HUES6 (cell line): ENCODE results near the gene LRATD1.

ENCODE experiments used
- H3K27ac ChIP-seq: 2 replicates; pipeline ENCODE4 v1.7.0; 2013; ENCODE audit warnings: low read depth, mild to moderate bottlenecking, low read length, inconsistent platforms
- H3K27me3 ChIP-seq: 2 replicates; pipeline ENCODE4 v1.6.1; 2013; ENCODE audit warnings: low read length; ENCODE audit not compliant: control insufficient read depth, insufficient read depth
- H3K36me3 ChIP-seq: 2 replicates; pipeline ENCODE4 v1.6.1; 2013; ENCODE audit warnings: low read length; ENCODE audit not compliant: control insufficient read depth, insufficient read depth
- H3K4me1 ChIP-seq: 2 replicates; pipeline ENCODE4 v1.6.1; 2013; ENCODE audit warnings: low read length; ENCODE audit not compliant: control insufficient read depth, insufficient read depth
- H3K4me3 ChIP-seq: 2 replicates; pipeline ENCODE4 v1.5.1; 2013; ENCODE audit warnings: low read depth, low read length
- H3K9ac ChIP-seq: one replicate; pipeline ENCODE4 v1.6.1; 2013; ENCODE audit warnings: mild to moderate bottlenecking, low read length
- H3K9me3 ChIP-seq: 2 replicates; pipeline ENCODE4 v1.6.1; 2013; ENCODE audit warnings: low read depth, low read length; ENCODE audit not compliant: control insufficient read depth, insufficient read depth

The LRATD1 gene

GRCh38 chr2:14661163-14661562 lies 28.6 kb downstream of the LRATD1 start:
- no peaks in the 10 kb centered on the region for H3K27me3 ChIP-seq
- H3K27ac ChIP-seq, result no peak overlapping the region
- H3K4me3 ChIP-seq, result no peak overlapping the region

GRCh38 chr2:14673351-14673875 lies 40.9 kb downstream of the LRATD1 start:
- H3K27me3 ChIP-seq, result no peaks in the 10 kb centered on the region
- H3K27ac ChIP-seq, result no peak overlapping the region
- no peak overlapping the region for H3K4me3 ChIP-seq
- no peaks in the 10 kb centered on the region for H3K4me1 ChIP-seq
- H3K9me3 ChIP-seq, result no peaks in the 10 kb centered on the region
- H3K9ac ChIP-seq, result no peak overlapping the region
- H3K36me3 ChIP-seq, result no peaks in the 10 kb centered on the region

More at GRCh38 chr2:14661163-14661562, 28.6 kb downstream of the LRATD1 start:
- Histone ChIP-seq H3K9me3 (no peaks in the 10 kb centered on the region), H3K9ac (no peak overlapping the region), H3K36me3 (no peaks in the 10 kb centered on the region), H3K4me1 (no peaks in the 10 kb centered on the region)

GRCh38 chr2:14675489-14675888 lies 43.0 kb downstream of the LRATD1 start:
- Histone ChIP-seq H3K36me3 (no peaks in the 10 kb centered on the region), H3K27ac (no peak overlapping the region), H3K27me3 (no peaks in the 10 kb centered on the region), H3K9ac (no peak overlapping the region), H3K4me3 (no peak overlapping the region), H3K9me3 (no peaks in the 10 kb centered on the region), H3K4me1 (no peaks in the 10 kb centered on the region)

GRCh38 chr2:14676371-14676770 lies 43.9 kb downstream of the LRATD1 start:
- no peak overlapping the region for H3K9ac ChIP-seq
- H3K9me3 ChIP-seq, result no peaks in the 10 kb centered on the region
- H3K27me3 ChIP-seq, result no peaks in the 10 kb centered on the region
- H3K4me3 ChIP-seq, result no peak overlapping the region
- no peaks in the 10 kb centered on the region for H3K36me3 ChIP-seq
- H3K4me1 ChIP-seq, result no peaks in the 10 kb centered on the region
- no peak overlapping the region for H3K27ac ChIP-seq

GRCh38 chr2:14677039-14677438 lies 44.5 kb downstream of the LRATD1 start:
- Histone ChIP-seq H3K27ac (no peak overlapping the region), H3K27me3 (no peaks in the 10 kb centered on the region), H3K4me3 (no peak overlapping the region), H3K36me3 (no peaks in the 10 kb centered on the region), H3K9me3 (no peaks in the 10 kb centered on the region), H3K4me1 (no peaks in the 10 kb centered on the region), H3K9ac (no peak overlapping the region)

GRCh38 chr2:14678761-14679160 lies 46.2 kb downstream of the LRATD1 start:
- Histone ChIP-seq H3K36me3 (no peaks in the 10 kb centered on the region), H3K4me1 (no peaks in the 10 kb centered on the region), H3K4me3 (no peak overlapping the region), H3K9ac (no peak overlapping the region), H3K27me3 (no peaks in the 10 kb centered on the region), H3K27ac (no peak overlapping the region), H3K9me3 (no peaks in the 10 kb centered on the region)

- Histone ChIP-seq H3K9ac (no peak overlapping the region), H3K4me3 (no peak overlapping the region), H3K36me3 (no peaks in the 10 kb centered on the region), H3K27me3 (no peaks in the 10 kb centered on the region), H3K9me3 (no peaks in the 10 kb centered on the region), H3K27ac (no peak overlapping the region), H3K4me1 (no peaks in the 10 kb centered on the region)
These were observed 49.1 kb downstream of the LRATD1 start for GRCh38 chr2:14681608-14682007.
